A549 treated with AZD9567 at 1 μM for 4 hours (cell line): ENCODE data around the gene CDK11A. TPM values are rescaled to one million over a fixed set of nuclear protein-coding genes. Genes with fewer than 3 reads are reported as not detected.

Experiments
- total RNA-seq: library from RNA; stranded (reverse); fragments of 200-300 nt; extraction: Qiagen RNA extraction; gene quantifications from 5 replicates; pipeline ENCODE4 v1.2.3, GENCODE V29; 2022; ENCODE audit not compliant: insufficient read depth

CDK11A gene
- total RNA-seq: 21.7 to 26.3 TPM (median 25.2 TPM) in 5 replicates

GRCh38 chr1:1724035-1724864 is at the start of gene CDK11A:
CDK11A (minus strand) TSS chr1:1724357; CDS start chr1:1722818, 1,539 bp downstream.

GRCh38 chr1:1692714-1693647 is 31.2 kb downstream of the CDK11A start, which contains the start of gene SLC35E2B:
SLC35E2B (minus strand) TSS chr1:1692795; CDS start chr1:1676699, 16,096 bp downstream.

GRCh38 chr1:1658583-1659549 is 65.3 kb downstream of the CDK11A start, which contains the start of gene CDK11B:
CDK11B (minus strand) TSS chr1:1659004; CDS start chr1:1657485, 1,519 bp downstream.

Other genes with a start within 250 kb of the CDK11A start
- 27.2 to 40.3 TPM (median 38.7 TPM) in 5 replicates for gene ATAD3A, start 212.2 kb downstream of the CDK11A start, total RNA-seq
- 0.29 to 0.60 TPM (median 0.46 TPM) in 4 of 5 replicates, not detected in the other for gene TMEM240, start 183.7 kb downstream of the CDK11A start, total RNA-seq
- 88.5 to 97.7 TPM (median 95.6 TPM) in 5 replicates for gene SSU72, start 149.5 kb downstream of the CDK11A start, total RNA-seq
- 3.9 to 8.7 TPM (median 7.5 TPM) in 5 replicates for gene FNDC10, start 124.2 kb downstream of the CDK11A start, total RNA-seq
- 13.7 to 23.9 TPM (median 21.8 TPM) in 5 replicates for gene MIB2, start 108.9 kb downstream of the CDK11A start, total RNA-seq
- 0.53 to 0.73 TPM (median 0.71 TPM) in 4 of 5 replicates, not detected in the other for gene MMP23B, start 92.2 kb downstream of the CDK11A start, total RNA-seq
- gene CDK11B, start 65.4 kb downstream of the CDK11A start, total RNA-seq: 18.6 to 26.2 TPM (median 25.1 TPM) in 5 replicates
- 10.2 to 13.3 TPM (median 12.6 TPM) in 5 replicates for gene SLC35E2B, start 31.6 kb downstream of the CDK11A start, total RNA-seq
- gene NADK, start 54.1 kb upstream of the CDK11A start, total RNA-seq: 29.5 to 43.4 TPM (median 41.6 TPM) in 5 replicates
- gene GNB1, start 166.7 kb upstream of the CDK11A start, total RNA-seq: 178 to 303 TPM (median 196 TPM) in 5 replicates
- 0.16 to 0.42 TPM (median 0.19 TPM) in 4 of 5 replicates, not detected in the other for gene CALML6, start 190.9 kb upstream of the CDK11A start, total RNA-seq
- 1.1 to 1.7 TPM (median 1.2 TPM) in 4 of 5 replicates, not detected in the other for gene TMEM52, start 194.9 kb upstream of the CDK11A start, total RNA-seq